ENCODE data around the gene KNCN.

- TF ChIP-seq CTCF (IDR thresholded peaks at IDR 0.05; ENCODE audit: low read length), result no peak
- no peak for TF ChIP-seq EZH2phosphoT487 (IDR thresholded peaks at IDR 0.05; ENCODE audit: low read length)
These were observed 41.0 kb downstream of the KNCN start for GRCh38 chr1:46510341-46510997.
